HG02759 (cell line): ENCODE results near the gene KIAA0930.

Experiments
- ATAC-seq: cut with Tn5 transposase; IDR thresholded peaks from one replicate; pipeline ENCODE4 v1.9.1; 2021; ENCODE audit warnings: mild to moderate bottlenecking, moderate library complexity; ENCODE audit not compliant: unreplicated experiment

KIAA0930 gene

DNA sequence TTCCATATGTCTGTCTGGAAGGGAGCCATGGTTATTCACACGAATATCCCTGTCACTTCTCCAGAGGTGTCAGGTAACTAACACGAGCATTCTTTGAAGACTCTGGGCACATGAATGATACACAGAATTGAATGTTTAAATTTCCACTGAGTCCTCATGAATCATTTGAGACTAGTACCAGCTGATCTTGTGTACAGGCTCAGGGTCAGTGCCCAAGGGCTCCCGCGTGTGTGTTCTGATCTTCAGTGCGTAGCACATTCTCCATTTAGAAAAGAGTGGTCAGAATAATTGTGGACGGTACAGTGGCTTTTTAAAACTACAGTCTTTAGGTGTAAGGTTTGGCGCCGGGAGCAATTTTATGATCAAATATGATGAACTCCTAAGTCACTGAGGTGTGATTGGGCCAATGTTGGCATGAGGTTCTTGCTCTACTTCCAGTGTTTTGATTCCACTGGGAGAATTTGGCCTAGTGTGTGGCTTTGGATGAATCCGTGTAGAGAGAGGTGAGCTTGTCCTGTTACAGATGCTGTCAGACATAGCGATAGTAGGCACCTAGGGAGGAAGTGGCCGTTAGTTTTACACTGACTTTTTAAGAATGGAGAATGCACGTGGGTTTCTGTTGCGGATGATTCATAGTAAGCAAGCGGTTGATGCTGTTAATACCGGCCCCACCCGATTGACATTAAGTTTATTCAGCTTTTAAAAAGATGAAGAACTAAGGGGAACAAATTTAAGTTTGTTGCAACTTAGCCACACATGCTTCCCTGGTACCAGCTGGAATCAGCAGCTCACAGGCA lies 54.8 kb downstream of the KIAA0930 start:
- ATAC-seq, result no peak

- no peak for ATAC-seq
Measured at GRCh38 chr22:45183974-45184373, 56.7 kb downstream of the KIAA0930 start.

DNA sequence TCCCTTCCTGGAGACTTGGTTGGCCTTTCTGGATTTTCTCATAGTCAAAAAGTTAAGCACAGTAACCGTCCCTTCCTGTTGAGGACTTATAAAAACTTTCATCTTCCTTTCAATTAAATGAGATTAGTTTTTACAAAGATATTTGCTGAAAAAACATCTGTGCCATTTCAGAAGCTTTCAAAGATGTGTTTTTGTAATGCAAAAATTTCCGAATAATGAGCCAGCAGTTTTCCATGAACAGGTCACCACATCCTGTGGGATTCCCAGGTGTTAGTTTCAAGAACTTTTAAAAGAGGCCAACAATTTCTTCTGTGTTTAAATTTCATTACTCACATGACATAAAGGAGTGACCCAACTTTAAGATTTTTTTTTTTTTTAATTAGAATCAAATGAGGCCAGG lies 58.9 kb downstream of the KIAA0930 start:
- ATAC-seq, result no peak

DNA sequence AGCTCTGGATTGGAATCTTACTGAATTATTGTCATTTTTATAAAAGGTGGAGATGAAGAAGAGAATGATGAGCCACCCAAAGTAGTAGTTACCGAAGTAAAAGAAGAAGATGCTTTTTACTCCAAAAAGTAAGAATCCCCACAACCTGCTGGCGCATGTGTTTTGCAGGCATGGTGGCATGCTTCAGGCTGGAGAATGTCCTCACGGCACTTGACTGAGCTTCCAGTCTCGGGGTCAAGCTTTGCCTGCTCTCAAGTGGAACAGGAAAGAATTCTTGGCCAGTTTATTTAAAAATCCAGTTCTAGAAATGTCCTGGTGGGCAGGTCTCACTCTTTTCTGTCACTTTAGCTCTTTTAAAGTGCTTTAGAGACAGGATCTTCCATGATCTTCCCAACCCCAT lies 59.5 kb downstream of the KIAA0930 start:
- no peak for ATAC-seq

- ATAC-seq, result no peak
Measured at GRCh38 chr22:45180146-45180679, 60.5 kb downstream of the KIAA0930 start.

DNA sequence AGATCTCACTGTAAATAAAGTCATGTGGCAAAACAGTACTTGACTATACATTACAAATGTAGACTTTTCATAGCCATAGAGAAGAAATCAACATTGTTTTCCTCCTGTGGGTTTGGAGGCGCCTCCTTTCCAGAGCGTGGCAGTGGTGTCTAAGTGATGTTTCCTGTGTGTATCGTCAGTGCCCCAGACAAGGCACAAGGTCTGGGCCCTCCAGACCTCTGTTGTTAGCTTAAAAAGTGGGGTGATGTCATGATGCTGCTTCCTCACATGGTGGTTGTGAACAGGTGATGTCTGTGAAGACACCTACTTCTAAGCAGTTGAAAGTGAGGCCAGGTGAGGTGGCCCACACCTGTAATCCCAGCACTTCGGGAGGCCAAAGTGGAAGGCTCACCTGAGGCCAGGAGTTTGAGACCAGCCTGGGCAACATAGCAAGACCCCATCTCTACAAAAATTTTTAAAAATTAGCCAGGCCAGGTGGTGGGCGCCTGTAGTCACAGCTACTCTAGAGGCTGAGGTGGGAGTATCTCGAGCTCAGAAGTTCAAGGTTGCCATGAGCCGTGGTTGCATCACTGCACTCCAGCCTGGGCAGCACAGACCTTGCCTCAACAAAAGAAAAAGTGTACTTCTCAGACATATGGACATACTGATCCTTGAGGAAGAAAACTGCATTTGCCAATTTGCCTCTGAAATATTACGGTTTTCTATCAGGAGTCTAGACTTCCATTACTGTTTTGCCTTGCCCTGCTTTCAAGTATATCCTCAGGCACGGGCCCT lies 61.2 kb downstream of the KIAA0930 start:
- ATAC-seq, result no peak

GRCh38 chr22:45172881-45173585 lies 67.7 kb downstream of the KIAA0930 start:
- no peak for ATAC-seq

- no peak for ATAC-seq
Measured at GRCh38 chr22:45171830-45172229, 68.9 kb downstream of the KIAA0930 start.

DNA sequence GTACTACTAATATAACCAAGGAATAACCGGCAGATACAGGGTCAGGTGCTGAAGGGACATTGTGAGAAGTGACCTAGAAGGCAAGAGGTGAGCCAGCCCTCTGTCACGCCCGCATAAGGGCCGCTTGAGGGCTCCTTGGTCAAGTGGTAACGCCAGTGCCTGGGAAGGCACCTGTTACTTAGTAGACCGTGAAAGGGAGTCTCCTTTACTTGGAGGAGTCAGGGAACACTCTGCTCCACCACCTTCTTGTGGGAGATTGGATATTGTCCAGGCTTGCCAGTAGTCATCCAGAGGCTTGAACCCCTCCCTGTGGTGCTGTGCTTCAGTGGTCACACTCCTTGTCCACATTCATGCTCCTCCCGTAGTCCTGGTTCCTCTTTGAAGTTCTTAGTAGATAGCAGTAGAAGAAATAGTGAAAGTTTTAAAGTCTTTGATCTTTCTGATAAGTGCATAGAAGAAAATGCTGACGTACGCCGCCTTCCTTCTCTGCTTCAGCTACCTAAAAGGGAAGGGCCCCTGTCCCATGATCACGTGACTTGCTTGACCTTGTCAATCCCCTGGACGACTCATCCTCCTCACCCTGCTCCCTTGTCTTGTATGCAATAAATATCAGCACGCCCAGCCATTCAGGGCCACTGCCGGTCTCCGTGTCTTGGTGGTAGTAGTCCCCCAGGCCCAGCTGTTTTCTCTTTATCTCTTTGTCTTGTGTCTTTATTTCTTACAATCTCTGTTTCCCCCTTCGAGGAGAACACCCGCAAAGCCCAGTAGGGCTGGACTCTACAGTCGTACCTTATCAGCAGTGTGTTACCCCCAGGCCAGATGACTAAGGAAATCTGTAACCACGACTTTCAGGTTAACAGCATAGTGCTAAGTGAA lies 70.9 kb downstream of the KIAA0930 start:
- no peak for ATAC-seq

DNA sequence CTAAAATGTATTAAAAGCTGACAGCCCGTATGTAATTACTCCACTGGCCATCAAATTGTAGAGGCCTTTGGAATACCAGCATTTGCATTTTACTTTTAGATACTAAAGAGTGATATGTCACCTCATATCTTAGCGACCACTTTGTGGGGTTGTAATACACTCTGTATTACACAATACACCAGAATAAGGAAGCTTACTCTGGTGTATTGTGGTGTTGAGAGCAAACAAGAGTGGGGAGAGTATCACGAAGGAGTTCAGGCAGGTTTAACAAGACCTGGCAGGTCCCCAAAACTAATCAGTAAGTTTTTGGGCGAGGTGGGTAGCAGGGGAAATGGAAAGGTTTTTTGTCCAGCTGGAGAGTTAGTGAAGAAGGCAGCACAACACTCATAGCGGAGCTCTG lies 73.8 kb downstream of the KIAA0930 start:
- ATAC-seq, result no peak

GRCh38 chr22:45164270-45165088 lies 76.2 kb downstream of the KIAA0930 start:
- peak; percentile 27 for ATAC-seq

DNA sequence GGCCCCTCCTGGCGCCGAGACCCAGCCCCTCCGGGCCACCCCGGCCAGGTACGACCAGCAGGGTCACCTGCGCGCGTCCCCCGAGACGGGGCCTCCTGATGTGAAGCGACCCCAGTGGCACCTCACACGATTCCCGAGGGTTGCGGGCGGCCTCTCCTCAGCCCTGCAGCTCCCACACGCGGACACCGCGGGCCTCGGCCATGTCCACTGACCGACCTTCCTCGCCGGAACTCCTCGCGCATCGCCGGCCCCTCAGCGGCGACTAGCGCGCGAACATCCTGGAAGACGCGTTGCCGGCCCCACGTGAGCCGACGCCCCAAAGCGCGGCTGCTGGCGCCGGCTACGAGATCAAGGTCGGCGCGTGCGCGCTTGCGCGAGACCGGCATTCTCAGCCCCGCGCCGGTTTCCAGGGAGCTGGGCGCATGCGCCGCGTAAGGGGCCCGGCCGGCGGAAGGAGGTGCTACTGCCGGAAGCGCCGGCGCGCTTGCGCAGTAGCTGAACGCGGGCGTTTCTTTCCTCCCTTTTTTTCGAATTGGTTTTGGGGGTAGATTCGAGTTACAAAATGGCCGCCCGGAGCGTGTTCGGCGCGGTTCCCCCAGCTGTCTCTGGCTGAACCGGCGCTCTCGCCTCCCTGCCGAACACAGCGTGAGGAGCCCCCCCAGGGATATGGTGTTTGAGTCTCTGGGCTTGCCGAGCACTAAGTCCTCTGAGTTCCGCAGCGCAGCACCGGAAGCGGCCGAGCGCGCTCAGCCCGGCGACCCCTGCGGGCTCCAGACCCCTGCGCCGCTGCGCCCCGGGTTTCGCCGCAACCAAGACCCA lies 77.0 kb downstream of the KIAA0930 start, which contains the start of gene NUP50:
NUP50 (plus strand) TSS at position 475 of the 819 bp plus-strand sequence. CDS start 4,253 bp downstream, outside the sequence.
- peak; percentile 84 for ATAC-seq

DNA sequence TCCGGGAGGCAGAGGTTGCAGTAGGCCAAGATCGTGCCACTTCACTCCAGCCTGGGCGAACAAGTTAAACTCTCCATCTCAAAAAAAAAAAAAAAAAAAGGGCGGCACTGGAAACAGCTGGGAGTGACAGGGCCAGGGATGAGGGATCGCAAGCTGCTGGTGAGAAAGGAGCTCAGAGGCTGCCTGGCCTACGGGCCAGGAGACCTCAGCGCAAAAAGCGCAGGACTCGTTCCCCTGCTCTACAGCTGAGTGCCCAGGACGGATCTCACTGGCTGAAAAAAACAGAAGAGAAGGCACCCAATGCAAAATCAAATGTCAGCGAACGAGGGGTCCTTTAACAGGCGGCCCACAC lies 77.6 kb downstream of the KIAA0930 start:
- no peak for ATAC-seq

GRCh38 chr22:45162531-45162930 lies 78.2 kb downstream of the KIAA0930 start:
- no peak for ATAC-seq

GRCh38 chr22:45159652-45160462 lies 80.8 kb downstream of the KIAA0930 start:
- ATAC-seq, result no peak

GRCh38 chr22:45157907-45158306 lies 82.8 kb downstream of the KIAA0930 start:
- no peak for ATAC-seq

DNA sequence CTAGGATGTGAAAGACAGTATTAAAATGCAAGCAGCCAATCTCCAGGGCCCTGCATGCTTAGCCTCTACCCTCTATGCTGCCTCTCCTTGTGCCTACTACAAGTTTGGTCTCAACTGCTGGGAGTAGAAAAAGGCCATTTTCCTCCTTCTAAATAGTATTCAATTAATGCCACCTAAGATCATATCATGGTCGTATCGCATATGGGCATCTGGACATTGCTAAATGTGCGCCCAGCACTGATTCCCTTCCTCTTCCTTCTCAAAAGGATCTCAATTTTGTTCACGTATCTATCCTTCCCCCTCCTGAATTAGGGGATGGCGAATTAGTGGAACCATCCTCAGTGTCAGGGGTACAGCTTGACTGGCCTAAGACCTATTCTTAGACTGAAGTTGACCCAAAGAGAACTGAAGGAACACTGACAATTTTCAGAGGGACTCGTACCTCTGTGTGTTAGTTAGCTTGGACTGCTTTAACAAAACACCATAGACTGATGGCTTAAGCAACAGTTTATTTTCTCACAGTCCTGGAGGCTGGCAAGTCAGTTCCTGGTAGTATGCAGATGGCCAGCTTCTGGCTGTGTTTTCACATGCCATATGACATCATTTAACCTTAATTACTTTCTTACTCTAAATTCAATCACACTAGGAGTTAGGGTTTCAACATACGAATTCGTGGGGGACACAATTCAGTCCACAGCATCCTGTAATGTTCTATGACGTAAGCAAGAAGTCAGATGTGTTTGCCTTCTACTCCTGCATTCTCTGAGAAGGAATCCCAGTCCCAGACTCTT lies 85.4 kb downstream of the KIAA0930 start:
- ATAC-seq, result no peak
